ENCODE data around the gene RPRD1B.

The RPRD1B gene

GRCh38 chr20:38078084-38078483 is 44.5 kb downstream of the RPRD1B start:
- H3K4me2 ChIP-seq (ENCODE audit: low read depth, low read length) = no peak overlapping the region
- no peak overlapping the region for H3K27ac ChIP-seq (ENCODE audit: low read length)
- no peak for DNase-seq
- peaks cover 77% of the 10 kb centered on the region for H3K79me2 ChIP-seq (ENCODE audit: low read length)
- H3K4me3 ChIP-seq (ENCODE audit: low read length) = no peak overlapping the region
- no peaks in the 10 kb centered on the region for H3K4me1 ChIP-seq (ENCODE audit: low read length)
- no peaks in the 10 kb centered on the region for H3F3A ChIP-seq (ENCODE audit: insufficient read depth, low read length)
- no peak overlapping the region for H2AFZ ChIP-seq (ENCODE audit: low read length)
- 0 out of 2 replicates have a peak, but pooled peaks cover 3% of the 10 kb centered on the region for H3K36me3 ChIP-seq (replicated peaks; ENCODE audit: insufficient read depth, low read length)
- H3K9me3 ChIP-seq (replicated peaks; ENCODE audit: insufficient read depth, low read length) = no peaks in the 10 kb centered on the region
- no peaks in the 10 kb centered on the region for H4K20me1 ChIP-seq (ENCODE audit: insufficient read depth, low read length)
- H3K27me3 ChIP-seq (replicated peaks; ENCODE audit: insufficient read depth, low read length) = no peaks in the 10 kb centered on the region
- no peak overlapping the region for H3K9ac ChIP-seq (ENCODE audit: low read length)
- TF ChIP-seq CTCF (IDR thresholded peaks at IDR 0.05; ENCODE audit: low read length) (no peak), EZH2 (optimal IDR thresholded peaks at IDR 0.05; ENCODE audit: low read depth, low read length) (no peak), EZH2phosphoT487 (IDR thresholded peaks at IDR 0.05; ENCODE audit: low read length) (no peak)
- H3K9me2 ChIP-seq (replicated peaks; ENCODE audit: insufficient read depth, low read length) = no peaks in the 10 kb centered on the region

- no peak for DNase-seq
- no peaks in the 10 kb centered on the region for H3K4me1 ChIP-seq (ENCODE audit: low read length)
- H3K27ac ChIP-seq (ENCODE audit: low read length) = no peak overlapping the region
- no peak overlapping the region for H3K4me2 ChIP-seq (ENCODE audit: low read depth, low read length)
- H3K36me3 ChIP-seq (replicated peaks; ENCODE audit: insufficient read depth, low read length) = peaks cover 3% of the 10 kb centered on the region; the same call in 1 of the 2 replicates
- H2AFZ ChIP-seq (ENCODE audit: low read length) = no peak overlapping the region
- H3K9me2 ChIP-seq (replicated peaks; ENCODE audit: insufficient read depth, low read length) = no peaks in the 10 kb centered on the region
- no peaks in the 10 kb centered on the region for H3K27me3 ChIP-seq (replicated peaks; ENCODE audit: insufficient read depth, low read length)
- H4K20me1 ChIP-seq (ENCODE audit: insufficient read depth, low read length) = no peaks in the 10 kb centered on the region
- no peak overlapping the region for H3K4me3 ChIP-seq (ENCODE audit: low read length)
- TF ChIP-seq CTCF (IDR thresholded peaks at IDR 0.05; ENCODE audit: low read length) = no peak
- TF ChIP-seq EZH2phosphoT487 (IDR thresholded peaks at IDR 0.05; ENCODE audit: low read length) = no peak
- TF ChIP-seq EZH2 (optimal IDR thresholded peaks at IDR 0.05; ENCODE audit: low read depth, low read length) = no peak
- H3K79me2 ChIP-seq (ENCODE audit: low read length) = peaks cover 72% of the 10 kb centered on the region
- no peaks in the 10 kb centered on the region for H3F3A ChIP-seq (ENCODE audit: insufficient read depth, low read length)
- no peak overlapping the region for H3K9ac ChIP-seq (ENCODE audit: low read length)
- H3K9me3 ChIP-seq (replicated peaks; ENCODE audit: insufficient read depth, low read length) = no peaks in the 10 kb centered on the region
These were observed 45.8 kb downstream of the RPRD1B start for GRCh38 chr20:38079353-38079752.

- Histone ChIP-seq H3K9me2 (replicated peaks; ENCODE audit: insufficient read depth, low read length) (no peaks in the 10 kb centered on the region), H3K4me1 (ENCODE audit: low read length) (no peaks in the 10 kb centered on the region), H3K27ac (ENCODE audit: low read length) (no peak overlapping the region), H3K36me3 (replicated peaks; ENCODE audit: insufficient read depth, low read length) (peaks cover 3% of the 10 kb centered on the region; the same call in 1 of the 2 replicates), H3K4me2 (ENCODE audit: low read depth, low read length) (no peak overlapping the region), H3F3A (ENCODE audit: insufficient read depth, low read length) (no peaks in the 10 kb centered on the region), H3K9me3 (replicated peaks; ENCODE audit: insufficient read depth, low read length) (no peaks in the 10 kb centered on the region), H2AFZ (ENCODE audit: low read length) (no peak overlapping the region), H3K27me3 (replicated peaks; ENCODE audit: insufficient read depth, low read length) (no peaks in the 10 kb centered on the region), H4K20me1 (ENCODE audit: insufficient read depth, low read length) (no peaks in the 10 kb centered on the region), H3K79me2 (ENCODE audit: low read length) (peaks cover 58% of the 10 kb centered on the region), H3K4me3 (ENCODE audit: low read length) (no peak overlapping the region), H3K9ac (ENCODE audit: low read length) (no peak overlapping the region)
- no peak for TF ChIP-seq CTCF (IDR thresholded peaks at IDR 0.05; ENCODE audit: low read length)
- TF ChIP-seq EZH2 (optimal IDR thresholded peaks at IDR 0.05; ENCODE audit: low read depth, low read length) = no peak
- no peak for TF ChIP-seq EZH2phosphoT487 (IDR thresholded peaks at IDR 0.05; ENCODE audit: low read length)
- no peak for DNase-seq
These were observed 48.0 kb downstream of the RPRD1B start for GRCh38 chr20:38081575-38081974.
